SK-N-SH treated with all-trans-retinoic acid at 6 μM for 48 hours (cell line): ENCODE results near the gene ADAM33.

Experiments
- ARNTL ChIP-seq: fragments of 450-650 bp; formaldehyde crosslinking; IDR thresholded peaks from 2 replicates; pipeline ENCODE4 v1.5.0; 2020; ENCODE audit warnings: low read depth, mild to moderate bottlenecking, moderate library complexity, borderline replicate concordance
- ESRRG ChIP-seq: fragments of 250-450 bp; sonication (Bioruptor Pico); IDR thresholded peaks from 2 replicates; pipeline ENCODE4 v1.6.1; 2021; ENCODE audit warnings: mild to moderate bottlenecking
- RARB ChIP-seq: fragments of 250-450 bp; sonication (Bioruptor Pico); IDR thresholded peaks from 2 replicates; pipeline ENCODE4 v1.8.0; 2021; ENCODE audit warnings: mild to moderate bottlenecking, moderate library complexity
- SNAI2 ChIP-seq: fragments of 250-450 bp; sonication (Bioruptor Pico); IDR thresholded peaks from 2 replicates; pipeline ENCODE4 v1.5.0; 2020; ENCODE audit warnings: mild to moderate bottlenecking, moderate library complexity
- ZC3H10 ChIP-seq: fragments of 250-450 bp; sonication (Bioruptor Pico); IDR thresholded peaks from 2 replicates; pipeline ENCODE4 v1.5.1; 2021; ENCODE audit warnings: mild to moderate bottlenecking, moderate library complexity
- ZFP30 ChIP-seq: fragments of 450-650 bp; formaldehyde crosslinking; IDR thresholded peaks from 2 replicates; pipeline ENCODE4 v1.5.0; 2022; ENCODE audit warnings: mild to moderate bottlenecking, moderate library complexity
- ZNF565 ChIP-seq: fragments of 450-650 bp; formaldehyde crosslinking; conservative IDR thresholded peaks from 2 replicates; pipeline ENCODE4 v1.5.0; 2020; ENCODE audit warnings: low read depth, mild to moderate bottlenecking, moderate library complexity
- TF ChIP-seq, protein P1 (sequence below): fragments of 250-450 bp; sonication (Bioruptor Pico); IDR thresholded peaks from 2 replicates; pipeline ENCODE4 v1.5.0; 2020; ENCODE audit warnings: mild to moderate bottlenecking, moderate library complexity
- TF ChIP-seq, protein P2 (sequence below): fragments of 250-450 bp; sonication (Bioruptor Pico); IDR thresholded peaks from 2 replicates; pipeline ENCODE4 v1.5.1; 2021; ENCODE audit warnings: mild to moderate bottlenecking, moderate library complexity

DNA sequence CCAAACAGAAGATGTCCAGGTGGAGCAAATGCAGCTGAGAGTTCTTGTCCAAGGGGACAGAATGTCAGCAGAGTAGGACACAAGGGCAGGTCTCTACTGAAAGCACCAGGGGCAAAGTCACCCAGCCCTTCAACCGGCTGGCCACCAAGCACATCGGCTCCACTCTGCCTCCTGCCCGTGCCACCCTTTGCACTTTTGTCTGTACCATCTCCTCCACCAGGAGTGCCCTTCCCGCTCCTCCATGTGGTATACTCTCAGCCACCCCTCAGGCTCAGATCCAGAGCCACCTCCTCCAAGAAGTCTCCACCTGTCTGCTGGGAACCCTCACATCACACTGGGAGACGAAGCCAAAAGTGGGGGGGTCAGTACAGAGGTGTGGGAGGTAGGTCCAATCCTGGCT, 46.5 kb upstream of the ADAM33 start:
- TF ChIP-seq ARNTL (CRISPR knock-in tag) (no peak), ESRRG (no peak), ZFP30 (CRISPR knock-in tag) (no peak), RARB (CRISPR knock-in tag) (no peak), ZNF565 (CRISPR knock-in tag) (no peak), SNAI2 (CRISPR knock-in tag) (no peak), ZC3H10 (CRISPR knock-in tag) (no peak)
- TF ChIP-seq, protein P1, sequence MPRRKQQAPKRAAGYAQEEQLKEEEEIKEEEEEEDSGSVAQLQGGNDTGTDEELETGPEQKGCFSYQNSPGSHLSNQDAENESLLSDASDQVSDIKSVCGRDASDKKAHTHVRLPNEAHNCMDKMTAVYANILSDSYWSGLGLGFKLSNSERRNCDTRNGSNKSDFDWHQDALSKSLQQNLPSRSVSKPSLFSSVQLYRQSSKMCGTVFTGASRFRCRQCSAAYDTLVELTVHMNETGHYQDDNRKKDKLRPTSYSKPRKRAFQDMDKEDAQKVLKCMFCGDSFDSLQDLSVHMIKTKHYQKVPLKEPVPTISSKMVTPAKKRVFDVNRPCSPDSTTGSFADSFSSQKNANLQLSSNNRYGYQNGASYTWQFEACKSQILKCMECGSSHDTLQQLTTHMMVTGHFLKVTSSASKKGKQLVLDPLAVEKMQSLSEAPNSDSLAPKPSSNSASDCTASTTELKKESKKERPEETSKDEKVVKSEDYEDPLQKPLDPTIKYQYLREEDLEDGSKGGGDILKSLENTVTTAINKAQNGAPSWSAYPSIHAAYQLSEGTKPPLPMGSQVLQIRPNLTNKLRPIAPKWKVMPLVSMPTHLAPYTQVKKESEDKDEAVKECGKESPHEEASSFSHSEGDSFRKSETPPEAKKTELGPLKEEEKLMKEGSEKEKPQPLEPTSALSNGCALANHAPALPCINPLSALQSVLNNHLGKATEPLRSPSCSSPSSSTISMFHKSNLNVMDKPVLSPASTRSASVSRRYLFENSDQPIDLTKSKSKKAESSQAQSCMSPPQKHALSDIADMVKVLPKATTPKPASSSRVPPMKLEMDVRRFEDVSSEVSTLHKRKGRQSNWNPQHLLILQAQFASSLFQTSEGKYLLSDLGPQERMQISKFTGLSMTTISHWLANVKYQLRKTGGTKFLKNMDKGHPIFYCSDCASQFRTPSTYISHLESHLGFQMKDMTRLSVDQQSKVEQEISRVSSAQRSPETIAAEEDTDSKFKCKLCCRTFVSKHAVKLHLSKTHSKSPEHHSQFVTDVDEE (CRISPR knock-in tag): no peak
- TF ChIP-seq, protein P2, sequence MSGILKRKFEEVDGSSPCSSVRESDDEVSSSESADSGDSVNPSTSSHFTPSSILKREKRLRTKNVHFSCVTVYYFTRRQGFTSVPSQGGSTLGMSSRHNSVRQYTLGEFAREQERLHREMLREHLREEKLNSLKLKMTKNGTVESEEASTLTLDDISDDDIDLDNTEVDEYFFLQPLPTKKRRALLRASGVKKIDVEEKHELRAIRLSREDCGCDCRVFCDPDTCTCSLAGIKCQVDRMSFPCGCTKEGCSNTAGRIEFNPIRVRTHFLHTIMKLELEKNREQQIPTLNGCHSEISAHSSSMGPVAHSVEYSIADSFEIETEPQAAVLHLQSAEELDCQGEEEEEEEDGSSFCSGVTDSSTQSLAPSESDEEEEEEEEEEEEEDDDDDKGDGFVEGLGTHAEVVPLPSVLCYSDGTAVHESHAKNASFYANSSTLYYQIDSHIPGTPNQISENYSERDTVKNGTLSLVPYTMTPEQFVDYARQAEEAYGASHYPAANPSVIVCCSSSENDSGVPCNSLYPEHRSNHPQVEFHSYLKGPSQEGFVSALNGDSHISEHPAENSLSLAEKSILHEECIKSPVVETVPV (CRISPR knock-in tag): no peak
